GM18867 (cell line): Measurements from ENCODE around the gene DLK2.
"Not testable (repeated sequence)": the region's sequence is repeated elsewhere in the genome, so short reads cannot be mapped to it uniquely, and the experiment has no call there.

Experiments
- ATAC-seq: cut with Tn5 transposase; IDR thresholded peaks from one replicate; pipeline ENCODE4 v1.9.1; 2021; ENCODE audit warnings: mild to moderate bottlenecking, moderate library complexity; ENCODE audit not compliant: unreplicated experiment

Gene DLK2

GRCh38 chr6:43488667-43489276, 33.4 kb upstream of the DLK2 start:
- ATAC-seq = no peak

- no peak for ATAC-seq
Observed at GRCh38 chr6:43481591-43482236, 26.4 kb upstream of the DLK2 start.

GRCh38 chr6:43481075-43481474, 25.7 kb upstream of the DLK2 start:
- no peak for ATAC-seq

GRCh38 chr6:43478008-43478372, 22.6 kb upstream of the DLK2 start:
- ATAC-seq = no peak

- peak; percentile 95 for ATAC-seq
Observed at GRCh38 chr6:43477235-43478007, 22.1 kb upstream of the DLK2 start, which contains the start of gene TJAP1. TSS of gene TJAP1 (plus strand) at chr6:43477570. CDS start at chr6:43499002, 21,432 bp downstream.

- ATAC-seq = no peak
Observed at GRCh38 chr6:43476746-43477145, 21.4 kb upstream of the DLK2 start.

- no peak for ATAC-seq
Observed at GRCh38 chr6:43475516-43475915, 20.2 kb upstream of the DLK2 start.

GRCh38 chr6:43472515-43472914, 17.2 kb upstream of the DLK2 start:
- no peak for ATAC-seq

GRCh38 chr6:43471399-43471798, 16.1 kb upstream of the DLK2 start:
- ATAC-seq = no peak

GRCh38 chr6:43469947-43470346, 14.6 kb upstream of the DLK2 start:
- no peak for ATAC-seq

GRCh38 chr6:43468748-43469681, 13.7 kb upstream of the DLK2 start:
- no peak for ATAC-seq

- no peak for ATAC-seq
Observed at GRCh38 chr6:43468240-43468639, 12.9 kb upstream of the DLK2 start.

- no peak for ATAC-seq
Observed at GRCh38 chr6:43467752-43468151, 12.4 kb upstream of the DLK2 start.

- ATAC-seq = not testable (repeated sequence)
Observed at GRCh38 chr6:43467265-43467664, 11.9 kb upstream of the DLK2 start.

GRCh38 chr6:43465948-43466347, 10.6 kb upstream of the DLK2 start:
- ATAC-seq = no peak

GRCh38 chr6:43464337-43464736, 9.0 kb upstream of the DLK2 start:
- ATAC-seq = no peak

- ATAC-seq = no peak
Observed at GRCh38 chr6:43461936-43462335, 6.6 kb upstream of the DLK2 start.

- ATAC-seq = no peak
Observed at GRCh38 chr6:43460032-43460431, 4.7 kb upstream of the DLK2 start.

GRCh38 chr6:43459535-43459934, 4.2 kb upstream of the DLK2 start:
- no peak for ATAC-seq

GRCh38 chr6:43458154-43458553, 2.8 kb upstream of the DLK2 start:
- not testable (repeated sequence) for ATAC-seq

- ATAC-seq = no peak
Observed at GRCh38 chr6:43457643-43458042, 2.3 kb upstream of the DLK2 start.
